Ramos (cell line): ENCODE results near the gene LMX1B.
"Not testable (repeated sequence)": the region's sequence is repeated elsewhere in the genome, so short reads cannot be mapped to it uniquely, and the experiment has no call there.

Experiments used
- in situ Hi-C: fragments of 300-500 bp; cut with MboI; formaldehyde crosslinking; loops from one replicate; pipeline ENCODE4 v1.14.3; 2022; ENCODE audit warnings: low sequenced_read_pairs; ENCODE audit not compliant: unreplicated experiment

The LMX1B gene

GRCh38 chr9:126652140-126652582 lies 38.4 kb downstream of the LMX1B start:
- in situ Hi-C loops = no loop called here

- in situ Hi-C loops = no loop called here
These were observed 40.4 kb downstream of the LMX1B start for GRCh38 chr9:126654124-126654523.

- in situ Hi-C loops = not testable (repeated sequence)
These were observed 42.5 kb downstream of the LMX1B start for GRCh38 chr9:126656214-126656613.

- in situ Hi-C loops = no loop called here
These were observed 44.6 kb downstream of the LMX1B start for GRCh38 chr9:126658201-126658825.

GRCh38 chr9:126658956-126659555 lies 45.3 kb downstream of the LMX1B start:
- in situ Hi-C loops = no loop called here

- in situ Hi-C loops = no loop called here
These were observed 47.4 kb downstream of the LMX1B start for GRCh38 chr9:126661122-126661520.

GRCh38 chr9:126661521-126662251 lies 48.0 kb downstream of the LMX1B start:
- in situ Hi-C loops = no loop called here

GRCh38 chr9:126663661-126664072 lies 49.9 kb downstream of the LMX1B start:
- in situ Hi-C loops = no loop called here

GRCh38 chr9:126664900-126665643 lies 51.3 kb downstream of the LMX1B start:
- in situ Hi-C loops = no loop called here

- in situ Hi-C loops = no loop called here
These were observed 51.9 kb downstream of the LMX1B start for GRCh38 chr9:126665644-126666035.

GRCh38 chr9:126666155-126666803 lies 52.6 kb downstream of the LMX1B start:
- in situ Hi-C loops = no loop called here

- in situ Hi-C loops = no loop called here
These were observed 53.7 kb downstream of the LMX1B start for GRCh38 chr9:126667190-126668055.

GRCh38 chr9:126668058-126668457 lies 54.3 kb downstream of the LMX1B start:
- in situ Hi-C loops = no loop called here

GRCh38 chr9:126669108-126669507 lies 55.4 kb downstream of the LMX1B start:
- in situ Hi-C loops = no loop called here

GRCh38 chr9:126670270-126670669 lies 56.5 kb downstream of the LMX1B start:
- in situ Hi-C loops = no loop called here

- in situ Hi-C loops = no loop called here
These were observed 57.7 kb downstream of the LMX1B start for GRCh38 chr9:126671381-126671831.

- in situ Hi-C loops = no loop called here
These were observed 58.3 kb downstream of the LMX1B start for GRCh38 chr9:126671983-126672382.

GRCh38 chr9:126672634-126673284 lies 59.0 kb downstream of the LMX1B start:
- in situ Hi-C loops = no loop called here
